ENCODE data around the gene ROBO2.

Gene ROBO2

DNA sequence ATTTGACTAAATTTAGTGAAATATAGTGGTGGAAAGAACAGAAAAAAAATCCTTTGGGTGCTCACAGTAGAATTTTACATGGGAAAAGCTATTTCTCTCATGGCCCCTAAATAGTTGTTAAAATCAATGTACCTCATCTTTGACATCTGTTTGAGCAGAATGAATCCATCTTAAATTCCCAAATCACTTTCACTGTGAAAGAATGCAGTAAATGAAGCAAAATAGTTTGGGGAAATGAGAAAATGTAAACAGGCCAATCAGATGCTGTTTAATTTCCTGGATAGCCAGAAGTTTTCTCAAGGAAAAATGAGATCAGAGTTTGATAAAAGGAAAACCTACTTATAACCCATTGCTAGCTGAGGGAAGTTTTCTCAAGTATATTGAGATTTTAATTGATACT lies 406.9 kb downstream of the ROBO2 start:
- no peak for DNase-seq (ENCODE audit: low read depth)
- TF ChIP-seq, protein P1, sequence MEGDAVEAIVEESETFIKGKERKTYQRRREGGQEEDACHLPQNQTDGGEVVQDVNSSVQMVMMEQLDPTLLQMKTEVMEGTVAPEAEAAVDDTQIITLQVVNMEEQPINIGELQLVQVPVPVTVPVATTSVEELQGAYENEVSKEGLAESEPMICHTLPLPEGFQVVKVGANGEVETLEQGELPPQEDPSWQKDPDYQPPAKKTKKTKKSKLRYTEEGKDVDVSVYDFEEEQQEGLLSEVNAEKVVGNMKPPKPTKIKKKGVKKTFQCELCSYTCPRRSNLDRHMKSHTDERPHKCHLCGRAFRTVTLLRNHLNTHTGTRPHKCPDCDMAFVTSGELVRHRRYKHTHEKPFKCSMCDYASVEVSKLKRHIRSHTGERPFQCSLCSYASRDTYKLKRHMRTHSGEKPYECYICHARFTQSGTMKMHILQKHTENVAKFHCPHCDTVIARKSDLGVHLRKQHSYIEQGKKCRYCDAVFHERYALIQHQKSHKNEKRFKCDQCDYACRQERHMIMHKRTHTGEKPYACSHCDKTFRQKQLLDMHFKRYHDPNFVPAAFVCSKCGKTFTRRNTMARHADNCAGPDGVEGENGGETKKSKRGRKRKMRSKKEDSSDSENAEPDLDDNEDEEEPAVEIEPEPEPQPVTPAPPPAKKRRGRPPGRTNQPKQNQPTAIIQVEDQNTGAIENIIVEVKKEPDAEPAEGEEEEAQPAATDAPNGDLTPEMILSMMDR (conservative IDR thresholded peaks at IDR 0.05; ENCODE audit: low read depth, low read length): no peak
- no peak overlapping the region for H3K4me3 ChIP-seq (ENCODE audit: low read depth, low read length)

GRCh38 chr3:77449459-77450350 lies 409.8 kb downstream of the ROBO2 start:
- no peak for DNase-seq (ENCODE audit: low read depth)
- no peak overlapping the region for H3K4me3 ChIP-seq (ENCODE audit: low read depth, low read length)
- TF ChIP-seq, protein P1 (conservative IDR thresholded peaks at IDR 0.05; ENCODE audit: low read depth, low read length): no peak

DNA sequence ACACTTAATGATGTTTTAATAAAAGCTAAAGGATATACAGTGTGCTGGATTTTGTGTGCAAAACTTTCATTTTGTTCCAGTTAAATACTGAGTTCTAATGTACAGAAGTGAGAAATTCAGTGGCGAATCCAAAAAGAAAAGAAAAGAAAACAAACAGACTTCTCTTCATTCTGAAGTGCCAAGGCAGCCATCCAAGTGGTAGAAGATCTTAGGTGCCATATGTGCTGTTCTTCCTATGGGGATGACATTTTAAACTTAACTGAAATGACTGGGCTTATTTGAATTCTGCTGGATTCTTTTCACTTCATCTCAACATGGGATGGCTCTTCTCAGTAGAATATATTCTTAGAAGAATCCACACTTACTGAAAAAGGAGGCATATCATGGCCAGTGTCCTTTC lies 416.5 kb downstream of the ROBO2 start:
- no peak for DNase-seq (ENCODE audit: low read depth)
- H3K4me3 ChIP-seq (ENCODE audit: low read depth, low read length): no peak overlapping the region

DNA sequence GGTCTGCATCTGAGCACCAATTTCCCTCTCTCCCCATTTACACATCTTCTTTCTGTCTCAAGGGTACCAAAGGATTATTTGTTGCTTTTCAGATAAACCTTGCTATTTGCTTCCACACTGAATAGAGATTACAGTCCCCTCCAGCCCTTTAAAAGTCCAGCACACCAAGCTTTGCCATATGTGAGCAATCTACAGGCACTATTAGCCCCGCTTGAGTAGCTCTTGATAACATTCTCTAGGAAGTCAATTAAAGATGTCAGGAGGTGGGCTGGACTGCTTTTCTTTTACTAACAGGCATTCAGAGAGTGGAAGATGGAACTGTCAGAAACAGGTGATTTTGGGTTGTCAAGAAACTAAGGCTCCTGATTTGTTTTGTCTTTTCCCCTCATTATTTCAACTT lies 417.0 kb downstream of the ROBO2 start:
- H3K4me3 ChIP-seq (ENCODE audit: low read depth, low read length): no peak overlapping the region
- TF ChIP-seq, protein P1 (conservative IDR thresholded peaks at IDR 0.05; ENCODE audit: low read depth, low read length): no peak
- no peak for DNase-seq (ENCODE audit: low read depth)

More for the DNA sequence above, 416.5 kb downstream of the ROBO2 start:
- TF ChIP-seq, protein P1 (conservative IDR thresholded peaks at IDR 0.05; ENCODE audit: low read depth, low read length): no peak

DNA sequence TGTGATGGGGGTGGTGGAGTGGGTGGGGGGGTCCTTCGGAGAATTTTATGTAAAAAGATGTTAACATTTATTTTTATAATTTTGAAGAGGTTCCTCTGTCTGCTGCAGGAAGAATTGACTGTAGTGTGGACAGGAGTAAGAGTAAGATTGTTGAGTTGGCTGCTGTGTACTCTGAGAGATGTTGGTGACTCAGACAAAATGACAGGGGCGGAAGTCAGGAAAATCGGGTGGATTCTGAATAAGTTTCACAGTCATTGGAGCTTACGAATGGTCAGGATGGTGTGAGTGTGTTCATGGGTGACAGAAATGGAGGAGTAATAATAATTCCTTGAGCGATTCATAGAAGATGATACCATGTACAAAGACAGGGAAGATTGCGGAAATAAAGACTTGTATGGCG lies 420.0 kb downstream of the ROBO2 start:
- TF ChIP-seq, protein P1 (conservative IDR thresholded peaks at IDR 0.05; ENCODE audit: low read depth, low read length): no peak
- no peak overlapping the region for H3K4me3 ChIP-seq (ENCODE audit: low read depth, low read length)
- DNase-seq (ENCODE audit: low read depth): no peak

- H3K4me3 ChIP-seq (ENCODE audit: low read depth, low read length): no peak overlapping the region
- TF ChIP-seq, protein P1 (conservative IDR thresholded peaks at IDR 0.05; ENCODE audit: low read depth, low read length): no peak
- DNase-seq (ENCODE audit: low read depth): peak; percentile 44
These were observed 420.4 kb downstream of the ROBO2 start for GRCh38 chr3:77460326-77460725.

GRCh38 chr3:77462951-77463350 lies 423.1 kb downstream of the ROBO2 start:
- no peak overlapping the region for H3K4me3 ChIP-seq (ENCODE audit: low read depth, low read length)
- TF ChIP-seq, protein P1 (conservative IDR thresholded peaks at IDR 0.05; ENCODE audit: low read depth, low read length): no peak
- DNase-seq (ENCODE audit: low read depth): no peak

Measured in choroid plexus epithelial cell (primary cell).